ENCODE results near the gene BMF.
A peak's percentile ranks its signal among the peaks of the same experiment; 100 is the strongest.
"Not testable (repeated sequence)": the region's sequence is repeated elsewhere in the genome, so short reads cannot be mapped to it uniquely, and the experiment has no call there.

Gene BMF

DNA sequence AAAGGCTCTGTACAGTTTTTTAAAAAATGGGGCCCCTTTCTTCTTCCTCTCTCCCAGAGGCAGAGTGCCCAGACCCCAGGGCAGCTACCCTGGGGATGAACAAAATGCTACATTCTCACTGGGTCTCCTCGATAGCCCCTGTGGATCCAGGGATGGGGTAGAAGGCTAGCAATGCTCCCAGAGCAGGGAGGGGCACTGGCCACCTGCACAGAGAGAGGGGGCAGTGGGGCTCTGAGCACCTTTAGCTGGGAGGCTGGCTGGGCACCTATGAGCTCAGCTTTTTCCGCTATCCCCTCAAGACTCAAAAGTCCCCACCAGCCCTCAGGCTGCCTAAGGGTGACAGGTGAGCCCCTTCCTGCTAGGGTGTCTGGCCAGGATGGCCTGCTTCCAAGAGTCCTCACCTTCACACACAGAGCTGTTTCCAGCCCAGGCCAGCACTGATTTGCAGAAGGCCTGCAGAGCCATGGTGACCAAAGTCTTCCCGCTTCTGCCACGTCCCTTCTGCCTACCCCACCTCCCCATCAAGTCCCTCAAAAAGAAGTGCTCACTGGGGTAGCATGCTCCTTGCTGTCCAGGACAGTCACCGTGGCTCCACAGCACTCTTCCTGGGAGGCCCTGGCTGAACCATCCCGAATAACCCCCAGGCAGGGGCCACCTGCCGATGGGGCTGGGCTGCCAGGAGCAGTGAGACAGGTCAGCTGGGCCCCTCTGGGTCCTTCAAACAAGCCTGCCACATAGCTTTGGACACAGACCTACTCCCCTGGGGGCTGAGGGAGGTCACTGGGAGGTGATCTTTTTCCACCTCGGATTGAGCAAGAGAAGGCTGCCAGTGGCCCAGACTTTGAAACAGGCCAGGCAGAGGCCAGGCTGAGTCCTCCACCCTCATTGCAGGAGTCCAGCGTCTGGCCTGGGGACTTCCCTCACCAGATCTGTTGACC lies 20.4 kb downstream of the BMF start:
- no peak for DNase-seq (ENCODE audit: low read depth)

- DNase-seq (ENCODE audit: low read depth), result no peak
Measured at GRCh38 chr15:40087068-40087810, 21.4 kb downstream of the BMF start.

DNA sequence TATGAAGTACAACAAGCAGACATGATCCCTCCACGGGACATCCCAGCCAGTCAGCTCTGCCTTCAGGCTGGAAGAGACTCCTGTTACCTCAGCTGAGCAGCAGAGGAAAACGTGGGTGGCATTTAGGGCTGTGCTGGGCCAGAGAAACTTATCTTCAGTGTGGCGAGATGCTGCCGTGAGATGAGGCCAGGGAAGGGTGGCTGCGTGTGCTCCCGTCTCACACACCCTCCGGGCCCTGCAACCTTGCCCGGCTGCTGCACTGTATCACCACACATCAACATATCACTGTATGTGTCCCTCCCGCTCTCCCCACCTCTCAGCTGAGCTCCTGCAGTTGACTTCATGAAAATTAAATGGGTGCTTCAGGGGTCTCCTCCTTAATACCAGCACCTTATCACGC lies 23.4 kb downstream of the BMF start:
- no peak for DNase-seq (ENCODE audit: low read depth)

DNA sequence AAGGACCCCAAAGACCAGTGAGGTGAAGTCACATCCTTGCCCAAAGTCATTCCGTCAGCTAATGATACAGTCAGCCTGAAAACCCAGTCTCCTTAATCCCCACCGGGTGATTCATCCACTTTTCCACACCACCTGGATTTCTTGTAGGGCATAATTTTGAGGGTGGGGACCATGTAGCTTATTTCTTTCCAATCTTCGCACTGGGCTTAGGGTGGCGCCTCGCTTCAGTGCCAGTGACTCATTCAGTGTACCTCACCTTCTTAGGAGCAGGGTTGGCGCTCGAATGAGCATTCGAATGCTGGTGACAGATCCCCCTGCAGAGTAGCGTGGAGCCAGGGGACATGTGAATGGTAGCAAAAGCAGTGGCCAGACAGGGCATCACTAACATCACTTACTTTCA lies 24.0 kb downstream of the BMF start:
- DNase-seq (ENCODE audit: low read depth), result no peak

DNA sequence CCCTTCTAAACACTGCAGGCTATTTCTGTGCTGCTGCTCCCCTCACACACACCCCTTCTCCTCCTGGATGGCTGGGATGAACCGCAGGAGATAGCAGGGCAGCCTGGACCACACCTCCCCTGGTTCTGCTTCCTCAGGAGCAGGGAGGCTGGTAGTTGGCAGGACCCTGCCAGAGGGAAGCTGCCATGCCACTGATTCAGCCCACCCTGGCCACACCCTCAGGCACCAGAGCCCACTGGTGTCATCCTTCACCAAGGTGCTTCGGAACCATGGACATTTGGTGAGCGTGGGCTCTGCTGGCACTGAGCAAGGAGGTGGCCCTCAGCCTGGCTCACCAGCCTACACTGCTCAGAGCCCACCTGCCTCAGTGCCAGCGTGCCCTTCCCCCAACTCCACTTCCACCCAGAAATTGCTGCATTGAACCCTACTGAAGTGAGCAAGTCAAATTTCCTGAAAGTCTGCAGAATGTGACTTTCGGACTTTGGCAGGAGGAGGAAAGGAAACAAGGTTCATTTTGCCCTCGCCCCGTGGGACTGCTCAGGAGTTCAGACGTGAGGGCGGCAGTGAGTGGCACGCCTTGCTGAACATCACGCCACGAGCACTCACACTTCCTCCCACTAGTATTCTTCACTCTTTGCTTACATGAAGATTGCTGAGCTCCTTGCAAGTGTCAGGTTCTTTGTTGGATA lies 26.3 kb downstream of the BMF start:
- DNase-seq (ENCODE audit: low read depth), result no peak

GRCh38 chr15:40081691-40082194 lies 26.9 kb downstream of the BMF start:
- peak; percentile 43 for DNase-seq (ENCODE audit: low read depth)

GRCh38 chr15:40080847-40081246 lies 27.8 kb downstream of the BMF start:
- DNase-seq (ENCODE audit: low read depth), result no peak

GRCh38 chr15:40080104-40080503 lies 28.6 kb downstream of the BMF start:
- no peak for DNase-seq (ENCODE audit: low read depth)

GRCh38 chr15:40079456-40079855 lies 29.2 kb downstream of the BMF start:
- no peak for DNase-seq (ENCODE audit: low read depth)

- no peak for DNase-seq (ENCODE audit: low read depth)
Measured at GRCh38 chr15:40075298-40076044, 33.2 kb downstream of the BMF start.

DNA sequence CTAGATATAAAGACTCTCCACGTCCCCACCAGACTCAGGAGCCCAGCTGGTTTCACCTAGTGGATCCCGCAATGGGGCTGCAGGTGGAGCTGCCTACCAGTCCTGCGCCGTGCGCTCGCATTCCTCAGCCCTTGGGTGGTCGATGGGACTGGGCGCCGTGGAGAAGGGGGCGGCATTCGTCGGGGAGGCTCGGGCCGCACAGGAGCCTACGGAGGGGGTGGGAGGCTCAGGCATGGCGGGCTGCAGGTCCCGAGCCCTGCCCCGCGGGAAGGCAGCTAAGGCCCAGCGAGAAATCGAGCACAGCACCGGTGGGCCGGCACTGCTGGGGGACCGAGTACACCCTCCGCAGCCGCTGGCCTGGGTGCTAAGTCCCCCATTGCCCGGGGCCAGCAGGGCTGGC lies 34.0 kb downstream of the BMF start:
- not testable (repeated sequence) for DNase-seq (ENCODE audit: low read depth)

DNA sequence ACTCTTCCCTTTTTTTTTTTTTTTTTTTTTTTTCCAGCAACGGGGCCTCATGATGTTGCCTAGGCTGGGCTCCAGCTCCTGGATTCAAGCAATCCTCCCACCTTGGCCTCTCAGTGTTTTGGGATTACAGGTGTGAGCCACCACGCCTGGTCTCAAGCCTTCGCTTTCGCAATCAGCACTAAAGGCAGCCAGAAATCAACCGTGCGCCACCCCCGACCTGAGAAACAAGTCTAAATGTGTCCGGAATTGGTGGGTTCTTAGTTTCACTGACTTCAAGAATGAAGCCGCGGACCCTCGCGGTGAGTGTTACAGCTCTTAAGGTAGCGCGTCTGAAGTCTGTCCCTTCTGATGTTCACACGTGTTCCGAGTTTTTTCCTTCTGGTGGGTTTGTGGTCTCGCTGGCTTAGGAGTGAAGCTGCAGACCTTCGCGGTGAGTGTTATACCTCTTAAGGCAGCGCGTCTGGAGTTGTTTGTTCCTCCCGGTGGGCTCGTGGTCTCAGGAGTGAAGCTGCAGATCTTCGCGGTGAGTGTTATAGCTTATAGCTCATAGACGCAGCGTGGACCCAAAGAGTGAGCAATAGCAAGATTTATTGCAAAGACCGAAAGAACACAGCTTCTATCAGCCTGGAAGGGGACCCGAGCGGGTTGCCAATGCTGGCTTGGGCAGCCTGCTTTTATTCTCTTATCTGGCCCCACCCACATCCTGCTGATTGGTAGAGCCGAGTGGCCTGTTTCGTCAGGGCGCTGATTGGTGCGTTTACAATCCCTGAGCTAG lies 34.8 kb downstream of the BMF start:
- not testable (repeated sequence) for DNase-seq (ENCODE audit: low read depth)

GRCh38 chr15:40072216-40072990 lies 36.3 kb downstream of the BMF start:
- DNase-seq (ENCODE audit: low read depth), result no peak

DNA sequence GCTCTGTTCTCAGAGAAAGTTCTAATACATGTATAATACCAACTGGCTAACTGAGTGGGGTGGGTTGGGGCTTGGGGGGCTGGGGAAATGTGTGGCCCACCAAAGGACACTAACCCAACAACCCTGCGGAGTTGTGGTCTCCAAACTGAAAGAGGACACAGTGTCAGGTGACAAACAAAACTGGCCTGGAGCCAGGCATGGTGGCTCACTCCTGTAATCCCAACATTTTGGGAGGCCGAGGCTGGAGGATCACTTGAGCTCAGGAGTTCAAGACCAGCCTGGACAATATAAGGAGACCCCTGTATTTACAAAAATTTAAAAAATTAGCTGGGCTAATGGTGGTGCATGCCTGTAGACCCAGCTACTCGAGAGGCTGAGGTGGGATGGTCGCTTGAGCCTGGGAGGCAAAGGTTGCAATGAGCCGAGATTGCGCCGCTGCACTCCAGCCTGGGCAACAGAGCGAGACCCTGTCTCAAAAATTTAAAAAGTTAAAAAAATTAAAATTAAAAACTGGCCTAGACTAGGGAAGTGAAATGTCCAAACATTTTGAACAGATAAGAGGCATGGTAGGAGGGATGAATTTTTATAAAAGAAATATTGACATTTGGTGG lies 38.0 kb downstream of the BMF start:
- DNase-seq (ENCODE audit: low read depth), result no peak

GRCh38 chr15:40070166-40070557 lies 38.5 kb downstream of the BMF start:
- no peak for DNase-seq (ENCODE audit: low read depth)

- DNase-seq (ENCODE audit: low read depth), result peak; percentile 60
Measured at GRCh38 chr15:40069178-40070165, 39.2 kb downstream of the BMF start.

DNA sequence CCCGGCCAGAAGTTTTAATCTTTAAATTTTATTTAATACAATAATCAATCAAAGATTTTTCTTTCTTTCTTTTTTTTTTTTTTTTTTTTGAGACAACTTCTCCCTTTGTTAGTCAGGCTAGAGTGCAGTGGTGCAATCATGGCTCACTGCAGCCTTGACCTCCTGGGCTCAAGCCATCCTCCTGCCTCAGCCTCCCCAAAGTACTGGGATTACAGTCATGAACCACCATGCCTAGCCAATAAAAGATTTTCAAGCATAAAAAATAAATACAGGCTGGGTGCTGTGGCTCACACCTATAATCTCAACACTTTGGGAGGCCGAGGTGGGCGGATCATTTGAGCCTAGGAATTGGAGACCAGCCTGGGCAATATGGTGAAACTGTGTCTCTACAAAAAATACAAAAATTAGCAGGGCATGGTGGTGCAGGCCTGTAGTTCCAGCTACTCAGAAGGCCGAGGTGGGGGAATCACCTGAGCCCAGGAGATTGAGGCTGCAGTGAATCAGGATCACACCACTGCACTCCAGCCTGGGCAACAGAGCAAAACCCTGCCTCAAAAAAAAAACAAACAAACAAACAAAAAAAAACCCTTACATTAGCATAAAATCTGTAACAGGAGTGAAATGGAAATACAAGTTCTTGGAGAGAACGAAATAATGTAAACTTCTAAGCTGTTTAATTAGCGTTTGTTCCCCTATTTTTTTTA lies 40.6 kb downstream of the BMF start:
- DNase-seq (ENCODE audit: low read depth), result no peak

DNA sequence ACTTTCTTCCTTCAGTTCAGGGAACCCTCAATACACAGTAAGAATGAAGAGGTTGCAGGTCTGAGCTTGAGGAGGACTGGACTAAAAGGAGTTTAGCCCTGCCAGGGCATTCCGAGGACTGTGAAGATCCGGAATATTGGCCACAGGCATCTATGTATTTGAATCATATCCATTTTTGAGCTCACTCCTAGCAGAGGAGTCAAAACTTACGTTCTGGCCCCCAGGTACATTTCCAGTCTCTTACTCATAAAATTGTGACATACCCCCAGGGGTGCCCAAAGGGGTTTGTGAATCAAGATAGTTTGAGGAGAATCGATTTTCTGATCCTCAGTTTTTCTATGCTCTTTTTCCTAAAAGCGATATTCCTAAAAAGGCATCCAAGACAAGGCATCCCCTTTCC lies 42.1 kb downstream of the BMF start:
- no peak for DNase-seq (ENCODE audit: low read depth)
